Daoy (cell line): Measurements from ENCODE around the gene PADI3. TPM values are rescaled to one million over a fixed set of nuclear protein-coding genes. Genes with fewer than 3 reads are reported as not detected.

Experiments used
- DNase-seq: peaks from one replicate; pipeline ENCODE4 v3.0.0-alpha.2; 2015; ENCODE audit warnings: low read depth
- total RNA-seq: library from RNA; depleted of rRNA; stranded (reverse); fragments of >200 nt; shearing (Covaris generic); gene quantifications from 2 replicates; pipeline ENCODE4 v1.2.3, GENCODE V29; 2014; rRNA removed

The PADI3 gene
- total RNA-seq, 1 experiment from 2014 or later = 1.5 TPM

- no peak for DNase-seq
Observed at GRCh38 chr1:17333081-17333480, 84.2 kb downstream of the PADI3 start.

Other genes starting within 250 kb of the PADI3 start
- gene ATP13A2, start 237.2 kb upstream of the PADI3 start, total RNA-seq = 47.2 and 70.7 TPM in 2 replicates
- gene SDHB, start 195.1 kb upstream of the PADI3 start, total RNA-seq = 313 and 339 TPM in 2 replicates
- gene PADI2, start 129.6 kb upstream of the PADI3 start, total RNA-seq = 0.34 and 0.89 TPM in 2 replicates
- 2.5 TPM in 1 of 2 replicates, not detected in the other for gene PADI1, start 44.0 kb upstream of the PADI3 start, total RNA-seq
- not detected in 2 replicates for gene PADI4, start 59.1 kb downstream of the PADI3 start, total RNA-seq
- gene PADI6, start 123.1 kb downstream of the PADI3 start, total RNA-seq = not detected in 2 replicates
- gene RCC2, start 190.6 kb downstream of the PADI3 start, total RNA-seq = 114 and 115 TPM in 2 replicates